Duodenal mucosa (tissue), 2 donors: ENCODE results near the gene VENTX.
"Not testable (repeated sequence)": the region's sequence is repeated elsewhere in the genome, so short reads cannot be mapped to it uniquely, and the experiment has no call there.

Experiments used
- H3K27ac ChIP-seq: one replicate; pipeline ENCODE4 v1.7.0; 2013; ENCODE audit warnings: low read depth, low read length
- H3K27me3 ChIP-seq, 2 donors: one replicate each; pipeline ENCODE4 v1.7.0; 2013; ENCODE audit warnings: low read length in 2 of 2, control low read depth in 1 of 2; ENCODE audit not compliant: insufficient read depth in 2 of 2, control insufficient read depth in 1 of 2
- H3K36me3 ChIP-seq, 2 donors: one replicate each; pipeline ENCODE4 v1.7.0; 2013; ENCODE audit warnings: low read length in 2 of 2, control low read depth in 1 of 2; ENCODE audit not compliant: insufficient read depth in 2 of 2, control insufficient read depth in 1 of 2
- H3K4me1 ChIP-seq, 2 donors: one replicate each; pipeline ENCODE4 v1.7.0; 2013; ENCODE audit warnings: low read length in 2 of 2, control low read depth in 1 of 2; ENCODE audit not compliant: insufficient read depth in 2 of 2, control insufficient read depth in 1 of 2
- H3K4me3 ChIP-seq, 2 donors: one replicate each; pipeline ENCODE4 v1.7.0; 2013; ENCODE audit warnings: low read length in 2 of 2, low read depth in 1 of 2
- H3K9ac ChIP-seq, 2 donors: one replicate each; pipeline ENCODE4 v1.7.0; 2013; ENCODE audit warnings: low read length in 2 of 2, low read depth in 1 of 2
- H3K9me3 ChIP-seq, 2 donors: one replicate each; pipeline ENCODE4 v1.7.0; 2013; ENCODE audit warnings: low read length in 2 of 2, control low read depth in 1 of 2; ENCODE audit not compliant: control insufficient read depth in 1 of 2

Gene VENTX

DNA sequence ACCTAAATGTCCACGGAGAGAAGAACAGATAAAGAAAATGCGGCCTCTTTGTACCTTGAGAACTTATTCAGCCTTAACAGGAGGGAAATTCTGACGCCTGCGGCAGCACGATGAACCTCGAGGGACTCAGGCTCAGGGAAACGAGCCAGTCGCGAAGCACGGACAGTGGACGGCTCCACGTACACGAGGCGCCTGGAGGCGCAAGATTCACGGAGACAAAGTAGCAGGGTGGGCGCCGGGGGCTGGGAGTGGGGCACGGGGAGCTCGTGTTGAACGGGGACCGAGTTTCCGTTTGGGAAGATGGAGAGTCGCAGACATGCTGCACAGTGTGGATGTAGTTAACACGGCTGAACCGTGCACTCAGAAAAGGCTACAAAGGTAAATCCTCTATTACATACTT lies 20.9 kb upstream of the VENTX start:
- Histone ChIP-seq H3K4me3 (no peak overlapping the region), H3K9ac (no peak overlapping the region), H3K36me3 (no peaks in the 10 kb centered on the region), H3K27ac (no peak overlapping the region), H3K4me1 (no peaks in the 10 kb centered on the region), H3K27me3 (peaks cover 0 to 4% of the 10 kb centered on the region in 2 donors), H3K9me3 (no peaks in the 10 kb centered on the region)

DNA sequence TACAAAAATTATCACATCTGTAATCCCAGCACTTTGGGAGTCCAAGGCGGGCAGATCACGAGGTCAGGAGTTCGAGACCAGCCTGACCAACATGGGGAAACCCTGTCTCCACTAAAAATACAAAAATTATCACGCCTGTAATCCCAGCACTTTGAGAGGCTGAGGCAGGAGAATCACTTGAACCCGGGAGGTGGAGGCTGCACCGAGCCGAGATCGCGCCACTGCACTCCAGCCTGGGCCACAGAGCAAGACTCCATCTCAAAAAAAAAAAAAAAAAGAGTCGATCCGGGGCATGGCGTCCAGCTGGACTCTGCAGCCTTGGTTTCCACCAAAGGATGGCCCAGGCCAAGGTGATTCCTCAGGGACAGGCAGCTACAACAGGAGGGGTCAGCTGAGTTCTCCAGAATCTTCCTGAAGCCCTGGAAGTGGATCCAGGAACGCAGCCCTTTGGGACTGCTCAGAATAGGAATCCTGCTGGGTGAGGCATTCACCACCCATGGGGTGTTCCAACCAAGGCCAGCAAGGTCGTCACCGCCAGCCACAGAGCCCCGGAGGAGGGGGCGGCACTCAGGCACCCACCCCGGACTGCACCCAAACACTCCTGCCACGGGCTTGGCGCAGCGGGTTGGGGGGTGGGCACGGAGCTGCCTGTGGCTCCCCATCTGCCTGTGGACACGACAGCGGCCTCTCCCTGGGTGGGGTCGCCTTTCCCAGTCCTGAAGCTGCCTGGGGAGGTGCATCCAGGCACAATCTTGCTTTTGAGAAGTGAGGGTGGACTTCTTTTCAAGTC lies 19.7 kb upstream of the VENTX start:
- Histone ChIP-seq H3K9ac (no peak overlapping the region), H3K9me3 (no peaks in the 10 kb centered on the region), H3K4me1 (no peaks in the 10 kb centered on the region), H3K27me3 (peaks cover 0 to 4% of the 10 kb centered on the region in 2 donors), H3K36me3 (no peaks in the 10 kb centered on the region), H3K4me3 (no peak overlapping the region), H3K27ac (no peak overlapping the region)

DNA sequence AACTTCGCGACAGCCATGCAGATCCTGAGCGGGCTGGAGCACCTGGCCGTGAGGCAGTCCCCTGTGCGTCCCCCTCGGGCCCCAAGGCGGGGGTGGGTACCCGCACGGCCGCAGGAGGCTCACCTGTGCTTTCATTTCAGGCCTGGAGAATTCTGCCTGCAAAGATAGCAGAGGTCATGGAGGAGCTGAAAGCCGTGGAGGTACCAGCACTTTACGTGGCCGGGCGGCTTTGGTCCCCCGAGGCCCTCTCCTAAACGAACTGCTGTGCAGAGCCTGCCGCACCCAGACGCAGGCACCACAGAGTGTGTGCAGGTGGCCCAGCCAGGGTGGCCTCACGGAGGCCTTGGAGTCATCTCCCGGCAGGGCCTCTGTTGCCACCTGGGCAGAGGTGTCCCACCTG lies 18.8 kb upstream of the VENTX start:
- Histone ChIP-seq H3K9ac (no peak overlapping the region), H3K9me3 (no peaks in the 10 kb centered on the region), H3K36me3 (no peaks in the 10 kb centered on the region), H3K4me3 (no peak overlapping the region), H3K27me3 (peaks cover 0 to 4% of the 10 kb centered on the region in 2 donors), H3K27ac (no peak overlapping the region), H3K4me1 (no peaks in the 10 kb centered on the region)

- peaks cover 0 to 4% of the 10 kb centered on the region in 2 donors for H3K27me3 ChIP-seq
- H3K36me3 ChIP-seq: no peaks in the 10 kb centered on the region
Observed at GRCh38 chr10:133219782-133220181, 17.9 kb upstream of the VENTX start.

DNA sequence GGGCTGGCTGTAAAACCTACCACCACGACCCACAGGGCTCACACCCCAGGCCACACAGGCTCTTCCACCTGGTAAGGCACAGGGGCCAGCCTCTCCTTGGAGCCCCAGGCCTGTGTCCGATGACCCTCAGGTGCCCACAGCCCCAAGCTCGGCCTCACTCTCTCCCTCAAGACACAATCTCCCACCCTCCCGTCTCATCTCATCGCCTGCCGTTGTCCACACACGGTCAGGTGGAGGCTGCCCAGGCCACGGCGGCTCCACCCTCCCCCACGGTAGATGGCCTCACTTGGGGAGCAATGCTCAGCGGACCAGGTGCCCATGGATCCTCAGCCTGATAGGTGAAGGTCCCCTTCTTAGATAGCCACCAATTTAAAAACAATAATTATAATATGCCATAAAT lies 16.3 kb upstream of the VENTX start:
- H3K9me3 ChIP-seq: no peaks in the 10 kb centered on the region
- H3K36me3 ChIP-seq: no peaks in the 10 kb centered on the region
- peaks cover 0 to 4% of the 10 kb centered on the region in 2 donors for H3K27me3 ChIP-seq
- no peak overlapping the region for H3K27ac ChIP-seq
- H3K9ac ChIP-seq: no peak overlapping the region
- H3K4me3 ChIP-seq: no peak overlapping the region
- no peaks in the 10 kb centered on the region for H3K4me1 ChIP-seq

More at GRCh38 chr10:133219782-133220181, 17.9 kb upstream of the VENTX start:
- Histone ChIP-seq H3K27ac (no peak overlapping the region), H3K4me3 (no peak overlapping the region), H3K9me3 (no peaks in the 10 kb centered on the region), H3K9ac (no peak overlapping the region), H3K4me1 (no peaks in the 10 kb centered on the region)

- not testable (repeated sequence) for H3K36me3 ChIP-seq, H3K9me3 ChIP-seq, H3K27me3 ChIP-seq, H3K4me3 ChIP-seq, H3K27ac ChIP-seq, H3K4me1 ChIP-seq, H3K9ac ChIP-seq
Observed at GRCh38 chr10:133221756-133222155, 15.9 kb upstream of the VENTX start.

DNA sequence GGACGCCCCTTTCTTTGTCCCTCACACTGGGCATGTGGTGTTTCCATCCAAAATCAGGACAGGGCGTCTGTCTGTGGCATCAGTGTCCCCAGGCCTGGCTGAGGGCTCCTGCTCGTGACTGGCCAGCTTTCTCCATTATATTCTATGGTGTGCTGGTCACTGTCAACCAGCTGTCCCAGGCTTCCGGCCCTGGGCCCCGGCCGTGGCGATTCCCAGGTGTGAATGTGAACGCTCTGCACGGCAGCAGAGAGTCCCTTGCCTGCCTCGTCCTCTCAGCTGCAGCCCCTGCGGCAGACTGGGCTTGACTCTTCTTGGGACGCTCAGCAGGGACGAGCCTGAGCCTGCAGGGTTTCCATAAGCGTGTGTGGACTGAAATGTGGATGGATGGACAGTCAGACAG lies 13.6 kb upstream of the VENTX start:
- H3K4me1 ChIP-seq: no peaks in the 10 kb centered on the region
- no peaks in the 10 kb centered on the region for H3K36me3 ChIP-seq
- no peak overlapping the region for H3K4me3 ChIP-seq
- H3K27me3 ChIP-seq: peaks cover 7 to 21% of the 10 kb centered on the region in 2 donors
- H3K9me3 ChIP-seq: no peaks in the 10 kb centered on the region
- no peak overlapping the region for H3K9ac ChIP-seq
- H3K27ac ChIP-seq: no peak overlapping the region

DNA sequence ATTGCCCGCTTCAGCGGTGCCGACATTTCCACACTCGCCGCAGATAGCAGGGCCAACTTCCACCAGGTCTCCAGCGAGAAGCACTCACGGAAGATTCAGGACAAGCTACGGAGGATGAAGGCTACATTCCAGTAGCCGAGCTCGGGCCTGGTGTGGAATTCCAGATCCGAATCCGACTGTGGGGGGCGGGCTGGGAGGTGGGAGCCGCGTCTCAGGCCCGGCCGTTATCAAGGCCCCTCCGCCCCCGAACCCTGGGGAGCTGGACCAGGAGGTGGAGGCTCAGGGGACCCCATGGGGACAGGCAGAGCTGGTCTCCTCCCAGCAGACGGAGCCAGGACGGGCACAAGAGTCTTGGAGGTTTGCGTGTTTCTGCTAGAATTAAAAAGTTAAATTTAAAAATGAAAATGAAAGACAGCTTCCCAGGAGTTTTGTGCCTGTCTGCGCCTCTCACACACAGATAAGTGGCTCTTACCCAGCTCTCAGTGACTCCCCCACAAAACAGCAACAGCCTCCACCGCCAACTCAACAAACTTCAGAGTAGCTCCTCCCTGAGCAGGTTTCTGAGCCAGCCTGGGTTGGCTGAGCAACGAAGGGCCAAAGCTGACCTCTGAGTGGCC lies 12.8 kb upstream of the VENTX start:
- Histone ChIP-seq H3K9ac (no peak overlapping the region), H3K4me1 (no peaks in the 10 kb centered on the region), H3K4me3 (no peak overlapping the region), H3K27ac (no peak overlapping the region), H3K27me3 (peaks cover 11 to 26% of the 10 kb centered on the region in 2 donors), H3K36me3 (no peaks in the 10 kb centered on the region), H3K9me3 (no peaks in the 10 kb centered on the region)

GRCh38 chr10:133225707-133226191 lies 11.9 kb upstream of the VENTX start:
- Histone ChIP-seq H3K27me3 (peaks cover 11 to 26% of the 10 kb centered on the region in 2 donors), H3K27ac (no peak overlapping the region), H3K36me3 (no peaks in the 10 kb centered on the region), H3K9ac (no peak overlapping the region), H3K4me1 (no peaks in the 10 kb centered on the region), H3K9me3 (no peaks in the 10 kb centered on the region), H3K4me3 (no peak overlapping the region)

- peaks cover 13 to 24% of the 10 kb centered on the region in 2 donors for H3K27me3 ChIP-seq
- no peaks in the 10 kb centered on the region for H3K9me3 ChIP-seq
- no peaks in the 10 kb centered on the region for H3K36me3 ChIP-seq
- no peaks in the 10 kb centered on the region for H3K4me1 ChIP-seq
- no peak overlapping the region for H3K27ac ChIP-seq
- H3K4me3 ChIP-seq: no peak overlapping the region
- no peak overlapping the region for H3K9ac ChIP-seq
Observed at GRCh38 chr10:133226251-133226808, 11.3 kb upstream of the VENTX start.
